AG04449 (cell line): ENCODE data around the gene EBF4.

Source experiments
- CTCF ChIA-PET: fragments of 350-600 bp; formaldehyde crosslinking; extraction: SDS; loops from one replicate; lab custom pipeline; 2021; ENCODE audit warnings: antibody characterized with exemption; lab: Yijun Ruan, JAX
- POLR2A ChIA-PET: fragments of 400-600, 350-600 bp; formaldehyde crosslinking; extraction: SDS; loops from one replicate; lab custom pipeline; 2020; ENCODE audit warnings: antibody characterized with exemption, inconsistent platforms; lab: Yijun Ruan, JAX
- DNase-seq: peaks from one replicate; pipeline ENCODE4 v3.0.0-alpha.2; 2010; ENCODE audit warnings: low read depth, low spot score
- H3K4me3 ChIP-seq: 2 replicates; pipeline ENCODE4 v1.5.1; 2011; ENCODE audit warnings: low read depth, mild to moderate bottlenecking, control low read depth, low read length
- CTCF ChIP-seq: IDR thresholded peaks from one replicate; pipeline ENCODE4 v1.5.1; 2011; ENCODE audit warnings: mild to moderate bottlenecking, moderate library complexity, low read length, control low read depth, inconsistent platforms; ENCODE audit not compliant: insufficient read depth; ENCODE audit errors: missing control alignments

Gene EBF4

GRCh38 chr20:2734899-2735298 is 42.3 kb downstream of the EBF4 start:
- CTCF ChIA-PET, result interaction anchor here (0.8 to 1.1 kb wide), 5 partner anchors 9 to 26 kb away, joined by 3 to 6 read pairs (median 4); no protein-coding TSS in a partner anchor

GRCh38 chr20:2736441-2736840 is 43.9 kb downstream of the EBF4 start:
- POLR2A ChIA-PET, result no interaction called here
- no peak overlapping the region for H3K4me3 ChIP-seq
- TF ChIP-seq CTCF, result no peak
- no peak for DNase-seq
- CTCF ChIA-PET, result interaction anchor here (1.1 to 1.7 kb wide), 3 partner anchors 16 to 116 kb away, joined by 3 to 7 read pairs (median 4); no protein-coding TSS in a partner anchor

More at GRCh38 chr20:2734899-2735298, 42.3 kb downstream of the EBF4 start:
- no peak for DNase-seq
- H3K4me3 ChIP-seq, result no peak overlapping the region
- no peak for TF ChIP-seq CTCF
- POLR2A ChIA-PET, result no interaction called here

GRCh38 chr20:2738331-2739041 is 45.9 kb downstream of the EBF4 start:
- ChIA-PET CTCF (interaction anchor here (0.9 to 4.7 kb wide), 2 partner anchors 9 to 14 kb away, joined by 3 to 42 read pairs; no protein-coding TSS in a partner anchor), POLR2A (no interaction called here)
- no peak for TF ChIP-seq CTCF
- H3K4me3 ChIP-seq, result no peak overlapping the region
- no peak for DNase-seq

GRCh38 chr20:2739042-2739398 is 46.4 kb downstream of the EBF4 start:
- POLR2A ChIA-PET, result no interaction called here
- DNase-seq, result no peak
- no peak overlapping the region for H3K4me3 ChIP-seq
- TF ChIP-seq CTCF, result no peak
- CTCF ChIA-PET, result interaction anchor here (0.9 to 6.3 kb wide), 3 partner anchors 9 to 51 kb away, joined by 3 to 77 read pairs (median 42); no protein-coding TSS in a partner anchor

GRCh38 chr20:2740702-2741101 is 48.1 kb downstream of the EBF4 start:
- ChIA-PET CTCF (interaction anchor here (0.7 to 6.3 kb wide), 11 partner anchors 11 to 271 kb away, joined by 3 to 77 read pairs (median 4); no protein-coding TSS in a partner anchor), POLR2A (interaction anchor here (0.5 kb wide), 1 partner anchor 155 kb away, joined by 3 read pairs; no protein-coding TSS in a partner anchor)
- no peak overlapping the region for H3K4me3 ChIP-seq
- DNase-seq, result no peak
- no peak for TF ChIP-seq CTCF

DNA sequence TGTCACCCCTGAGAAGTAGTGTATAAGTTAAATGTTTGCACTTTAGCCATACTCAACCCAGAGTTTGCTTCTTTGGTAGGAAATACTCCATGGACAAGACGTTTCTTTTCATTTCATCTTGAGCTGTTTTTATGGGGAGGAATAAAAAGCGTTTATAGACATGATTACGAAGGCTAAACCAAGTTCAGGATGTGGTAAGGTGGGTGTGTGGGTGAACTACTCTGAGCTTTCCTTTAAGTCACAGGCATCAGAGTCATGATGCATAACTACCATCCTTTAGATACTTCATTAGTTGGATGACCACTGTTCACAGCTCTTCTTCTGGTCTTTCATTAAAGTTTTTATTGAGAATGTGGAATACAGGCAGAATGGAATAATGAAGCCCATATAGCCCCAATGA is 48.9 kb downstream of the EBF4 start:
- DNase-seq, result no peak
- H3K4me3 ChIP-seq, result no peak overlapping the region
- TF ChIP-seq CTCF, result no peak
- POLR2A ChIA-PET, result no interaction called here
- CTCF ChIA-PET, result interaction anchor here (0.7 to 6.3 kb wide), 17 partner anchors 8 to 270 kb away, joined by 3 to 77 read pairs (median 4); partner anchors contain the start of genes PCED1A and VPS16
